HT-29 (cell line): Measurements from ENCODE around the gene HHAT. TPM values are rescaled to one million over a fixed set of nuclear protein-coding genes. Genes with fewer than 3 reads are reported as not detected.
"Not testable (repeated sequence)": the region's sequence is repeated elsewhere in the genome, so short reads cannot be mapped to it uniquely, and the experiment has no call there.

Experiments
- DNase-seq: peaks from one replicate; pipeline ENCODE4 v3.0.0-alpha.2; 2015; ENCODE audit warnings: low spot score
- total RNA-seq: library from RNA; depleted of rRNA; stranded (reverse); fragments of >200 nt; shearing (Covaris generic); gene quantifications from 2 replicates; pipeline ENCODE4 v1.2.3, GENCODE V29; 2014

Gene HHAT
- total RNA-seq, 1 experiment from 2014 or later, result 0.46 TPM

GRCh38 chr1:210313921-210314320 lies 14.8 kb upstream of the HHAT start:
- DNase-seq, result no peak

GRCh38 chr1:210315529-210315928 lies 13.2 kb upstream of the HHAT start:
- no peak for DNase-seq

- no peak for DNase-seq
These were observed 7.6 kb upstream of the HHAT start for GRCh38 chr1:210321131-210321530.

GRCh38 chr1:210321552-210321951 lies 7.2 kb upstream of the HHAT start:
- DNase-seq, result no peak

GRCh38 chr1:210323957-210324356 lies 4.7 kb upstream of the HHAT start:
- DNase-seq, result no peak

DNA sequence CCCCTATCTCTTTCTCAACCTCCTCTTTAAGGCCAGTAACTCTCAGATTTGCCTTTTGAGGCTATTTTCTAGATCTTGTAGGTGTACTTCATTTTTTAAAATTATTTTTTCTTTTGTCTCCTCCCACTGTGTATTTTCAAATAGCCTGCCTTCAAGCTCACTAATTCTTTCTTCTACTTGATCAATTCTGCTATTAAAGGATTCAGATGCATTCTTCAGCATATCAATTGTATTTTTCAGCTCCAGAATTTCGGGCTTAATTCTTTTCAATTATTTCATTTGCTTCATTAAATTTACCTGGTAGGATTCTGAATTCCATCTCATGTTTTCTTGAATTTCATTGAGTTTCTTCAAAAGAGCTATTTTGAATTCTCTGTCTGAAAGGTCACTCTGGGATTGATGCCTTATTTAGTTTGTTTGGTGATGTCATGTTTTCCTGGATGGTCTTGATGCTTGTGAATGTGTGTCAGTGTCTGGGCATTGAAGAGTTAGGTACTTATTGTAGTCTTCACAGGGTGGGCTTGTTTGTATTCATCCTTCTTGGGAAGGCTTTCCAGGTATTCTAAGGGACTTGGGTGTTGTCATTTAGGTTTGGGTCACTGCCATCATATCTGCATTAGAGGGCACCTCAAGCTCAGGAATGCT lies 3.6 kb upstream of the HHAT start:
- no peak for DNase-seq

GRCh38 chr1:210328032-210328745 lies 513 bp upstream of the HHAT start:
- DNase-seq, result no peak

DNA sequence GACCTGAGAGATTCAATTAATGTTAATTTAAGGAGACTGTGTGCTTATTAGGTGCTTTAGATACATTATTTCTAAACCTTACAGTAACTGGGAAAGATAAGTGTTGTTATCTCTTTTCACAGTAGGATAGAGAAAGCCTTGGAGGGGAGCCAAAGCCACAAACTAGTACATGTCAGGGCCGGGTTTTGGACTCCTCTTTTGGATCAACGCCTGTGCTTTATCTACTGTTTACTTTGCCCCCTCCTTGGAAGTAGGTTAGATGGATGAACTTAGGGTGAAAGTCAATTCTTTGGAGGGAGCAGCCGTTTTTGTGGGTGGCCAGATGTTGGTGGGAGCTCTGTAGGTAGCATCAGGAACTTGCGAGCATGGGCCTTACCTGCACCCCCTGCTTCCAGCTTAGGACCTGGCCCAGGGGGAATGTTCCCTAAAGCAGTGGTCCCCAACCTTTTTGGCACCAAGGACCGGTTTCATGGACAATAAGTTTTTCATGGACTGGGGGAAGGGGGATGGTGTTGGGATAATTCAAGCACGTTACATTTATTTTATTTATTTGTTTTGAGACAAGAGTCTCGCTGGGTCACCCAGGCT lies 1.7 kb downstream of the HHAT start:
- no peak for DNase-seq

DNA sequence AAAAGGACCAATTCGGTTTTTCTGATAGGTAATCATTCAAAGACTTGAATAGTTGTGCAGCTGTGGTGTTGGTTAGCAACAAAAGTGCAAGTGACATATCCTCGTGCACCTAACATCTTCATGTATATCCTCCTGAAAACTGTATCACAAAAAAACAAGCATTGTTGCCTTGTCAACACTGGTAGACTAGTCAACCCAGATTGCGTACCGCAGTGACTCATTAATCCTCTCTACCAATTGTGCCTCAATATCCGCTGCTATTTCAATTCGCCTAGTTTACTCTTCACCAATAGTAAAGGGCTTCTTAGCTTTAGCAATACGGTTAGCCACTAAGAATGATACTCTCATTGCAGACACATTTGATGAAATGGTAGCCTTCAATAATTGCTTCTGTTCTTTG lies 3.5 kb downstream of the HHAT start:
- DNase-seq, result no peak

DNA sequence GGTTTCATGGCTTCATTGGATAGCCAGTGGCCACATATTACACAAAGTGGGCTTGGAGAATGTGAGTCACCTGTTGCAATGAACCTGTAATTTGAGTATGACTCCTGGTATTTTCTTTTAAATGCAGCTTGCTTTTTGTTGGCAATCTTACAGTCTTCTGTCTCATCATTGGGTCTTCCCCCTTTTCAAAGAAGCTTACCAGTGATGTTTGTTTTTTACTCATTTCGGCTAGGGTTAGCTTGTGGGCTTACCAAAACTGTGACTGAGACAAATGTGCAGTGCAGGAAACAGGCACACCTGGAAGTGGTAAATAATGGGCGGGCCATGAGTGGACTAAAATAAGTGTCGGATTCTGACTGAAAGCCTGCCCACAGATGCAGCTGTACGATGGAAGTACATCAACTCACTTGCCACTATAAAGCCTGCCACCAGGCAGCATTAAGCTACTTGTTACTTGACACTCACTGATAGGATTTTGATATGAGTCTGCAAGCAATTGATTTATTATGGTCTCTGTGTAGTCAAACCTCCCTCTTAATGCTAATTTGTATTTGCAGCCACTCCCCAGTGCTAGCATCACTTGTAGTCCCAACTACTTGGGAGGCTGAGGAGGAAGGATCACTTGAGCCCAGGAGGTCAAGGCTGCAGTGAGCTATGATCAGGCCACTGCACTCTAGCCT lies 4.2 kb downstream of the HHAT start:
- no peak for DNase-seq

DNA sequence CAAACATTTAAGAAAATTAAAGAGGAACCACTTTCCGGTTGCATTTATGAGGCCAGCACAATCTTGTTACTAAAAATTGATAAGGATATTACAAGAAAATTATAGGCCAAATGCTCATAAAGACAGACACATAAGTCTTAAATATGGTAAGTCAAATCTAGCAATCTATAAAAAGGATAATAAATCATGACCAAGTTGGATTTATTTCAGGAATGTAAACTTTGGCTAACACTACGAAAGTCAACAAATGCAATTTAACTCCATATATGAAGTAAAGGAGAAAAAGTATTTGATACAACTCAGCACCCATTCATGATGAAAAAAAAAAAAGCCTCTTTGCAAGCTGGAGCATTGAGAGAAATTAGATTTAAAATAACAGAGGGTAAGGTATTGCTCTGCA lies 6.3 kb downstream of the HHAT start:
- no peak for DNase-seq

DNA sequence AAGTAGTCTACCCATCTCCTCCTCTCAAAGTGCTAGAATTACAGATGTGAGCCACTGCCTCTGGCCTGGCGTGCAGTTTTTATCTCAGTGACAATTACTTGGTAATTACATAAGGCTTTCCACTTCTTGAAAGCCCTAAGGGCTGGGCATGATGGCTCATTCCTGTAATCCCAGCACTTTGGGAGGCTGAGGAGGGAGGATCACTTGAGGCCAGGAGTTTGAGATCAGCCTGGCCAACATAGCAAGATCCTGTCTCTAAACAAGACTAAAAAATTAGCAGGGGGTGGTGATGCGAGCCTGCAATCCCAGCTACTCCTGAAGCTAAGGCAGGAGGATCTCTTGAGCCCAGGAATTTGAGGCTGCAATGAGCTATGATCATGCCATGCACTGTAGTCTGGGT lies 7.7 kb downstream of the HHAT start:
- no peak for DNase-seq

DNA sequence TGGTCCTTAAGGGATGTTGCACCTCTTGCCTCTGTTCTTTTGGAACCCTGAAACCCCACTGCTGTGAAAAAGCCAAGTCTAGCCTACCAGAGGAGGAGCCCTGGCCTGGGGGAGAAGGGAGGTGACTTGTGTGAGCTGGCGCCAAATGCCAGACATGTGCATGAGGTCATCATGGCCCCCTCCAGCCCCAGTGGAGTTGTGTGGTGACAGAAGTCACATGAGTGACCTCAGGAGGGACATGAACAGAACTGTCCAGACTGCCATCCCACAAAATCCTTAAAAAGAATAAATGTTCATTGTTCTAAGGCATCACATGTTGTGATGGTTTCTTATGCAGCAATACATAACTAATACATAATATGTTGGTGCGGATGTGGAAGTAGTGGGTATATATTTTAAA lies 10.8 kb downstream of the HHAT start:
- no peak for DNase-seq

DNA sequence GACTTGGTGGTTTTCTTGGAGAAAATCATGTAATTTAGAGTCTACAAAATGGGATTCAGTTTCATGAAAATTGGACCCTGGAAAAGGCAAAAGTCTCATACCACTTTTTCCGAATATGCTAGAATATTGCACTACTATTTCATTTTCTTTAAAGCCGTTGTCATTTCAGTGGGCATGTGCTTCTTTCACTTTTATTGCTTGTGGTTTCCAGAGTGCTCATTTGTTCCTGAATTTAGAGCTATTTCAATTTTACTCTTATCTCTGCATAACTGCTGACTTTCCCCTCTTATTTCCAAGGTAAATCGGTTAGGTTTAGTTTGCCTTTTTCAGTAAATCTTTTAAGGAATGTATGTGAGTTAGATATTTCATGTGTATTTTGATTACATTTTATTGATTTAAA lies 11.6 kb downstream of the HHAT start:
- no peak for DNase-seq

GRCh38 chr1:210340841-210341240 lies 12.1 kb downstream of the HHAT start:
- no peak for DNase-seq

- DNase-seq, result no peak
These were observed 14.5 kb downstream of the HHAT start for GRCh38 chr1:210342986-210343780.

DNA sequence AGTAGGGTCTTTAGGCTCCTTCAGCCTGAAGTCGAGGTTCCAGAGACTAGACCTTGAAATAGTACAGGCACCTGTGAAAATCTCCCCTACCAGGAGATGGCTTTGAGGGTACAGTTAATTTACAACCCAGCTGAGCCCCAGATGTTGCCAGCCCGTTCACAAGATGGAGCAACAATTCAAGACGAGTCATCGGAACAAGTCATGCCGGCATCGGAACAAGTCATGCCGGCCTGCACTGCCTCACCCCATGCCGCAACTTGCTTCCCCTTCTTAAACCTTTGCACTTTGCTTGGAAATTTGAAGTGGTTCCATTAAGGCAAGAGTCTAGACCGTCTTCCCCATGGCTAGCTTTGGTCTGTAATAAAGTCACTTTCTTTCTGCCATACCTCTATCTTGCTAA lies 16.0 kb downstream of the HHAT start:
- no peak for DNase-seq

DNA sequence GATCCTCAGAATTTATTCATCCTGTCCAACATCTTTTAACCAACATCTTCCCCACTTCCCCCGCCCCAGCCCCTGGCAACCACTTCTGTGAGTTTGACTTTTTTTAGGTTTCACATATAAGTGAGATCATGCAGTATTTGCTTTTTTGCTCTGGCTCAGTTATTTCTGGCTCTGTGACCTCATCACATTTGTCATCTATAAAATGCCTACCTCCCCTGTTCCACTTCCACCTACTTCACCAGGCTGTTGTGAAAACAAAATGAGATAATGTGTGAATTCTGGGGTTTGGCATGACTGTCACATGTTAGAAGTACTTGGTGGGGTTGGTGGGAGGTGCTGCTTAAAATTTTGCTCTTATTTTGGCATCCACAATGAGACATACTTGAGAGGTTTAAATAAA lies 18.4 kb downstream of the HHAT start:
- DNase-seq, result no peak

- no peak for DNase-seq
These were observed 22.8 kb downstream of the HHAT start for GRCh38 chr1:210351496-210351895.

DNA sequence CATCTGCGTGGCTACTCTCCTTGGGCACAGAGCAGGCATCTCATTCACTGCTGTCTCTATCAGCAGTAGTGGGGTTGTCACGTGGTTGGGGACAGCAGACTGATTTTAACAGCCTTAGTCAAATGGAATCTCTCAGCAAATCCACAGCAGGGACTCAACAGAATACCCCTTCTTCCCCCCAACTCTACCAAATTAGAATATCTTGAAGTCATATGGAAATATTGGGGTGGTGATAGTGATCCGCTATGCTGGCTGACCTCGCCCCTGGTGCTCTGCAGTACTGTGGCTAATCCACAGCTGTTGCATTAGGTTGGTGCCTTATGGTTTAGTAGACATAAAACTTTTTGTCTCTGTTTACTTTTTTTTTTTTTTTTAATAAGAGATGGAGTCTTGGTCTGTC lies 23.9 kb downstream of the HHAT start:
- DNase-seq, result no peak

GRCh38 chr1:210354305-210354704 lies 25.6 kb downstream of the HHAT start:
- not testable (repeated sequence) for DNase-seq

DNA sequence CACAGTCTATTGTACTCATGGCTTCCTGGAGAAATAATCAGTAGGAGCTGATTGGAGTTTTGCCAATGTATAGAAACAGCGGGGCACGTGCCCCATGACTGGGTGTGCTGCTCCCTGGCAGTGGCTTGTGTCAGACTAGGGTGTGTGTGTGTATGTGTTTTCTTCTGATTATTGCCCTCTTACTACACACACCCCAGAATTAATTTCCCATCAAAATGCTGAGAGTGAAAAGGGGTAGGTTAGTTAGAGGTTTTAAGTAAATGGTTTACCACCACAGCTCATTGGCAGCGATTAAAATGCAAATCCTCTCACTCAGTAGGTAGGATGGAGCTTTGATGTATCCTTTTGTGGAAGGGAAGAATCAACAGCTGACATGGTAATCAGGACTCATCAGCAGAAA lies 29.9 kb downstream of the HHAT start:
- no peak for DNase-seq
